ENCODE measurements around the gene SLC15A5.

The SLC15A5 gene

DNA sequence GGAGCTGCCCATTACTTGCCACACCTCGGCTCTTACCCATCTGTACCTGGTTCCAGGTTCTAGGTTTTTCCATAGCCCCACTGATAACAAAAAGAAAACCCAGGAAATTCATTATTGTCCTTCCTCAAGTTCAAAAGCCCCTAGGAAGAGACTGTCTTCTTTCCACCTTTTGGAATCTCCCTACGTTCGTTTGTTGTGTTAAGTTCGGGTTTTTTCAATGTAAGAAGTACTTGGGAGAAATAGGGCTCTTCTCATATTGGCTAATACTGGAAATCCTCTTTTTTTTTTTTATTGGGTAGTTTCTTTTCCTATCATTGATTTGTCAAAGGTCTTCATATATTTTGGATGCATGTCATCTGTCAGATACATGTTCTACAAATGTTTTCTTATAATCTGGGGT lies 17.3 kb downstream of the SLC15A5 start:
- DNase-seq = no peak

DNA sequence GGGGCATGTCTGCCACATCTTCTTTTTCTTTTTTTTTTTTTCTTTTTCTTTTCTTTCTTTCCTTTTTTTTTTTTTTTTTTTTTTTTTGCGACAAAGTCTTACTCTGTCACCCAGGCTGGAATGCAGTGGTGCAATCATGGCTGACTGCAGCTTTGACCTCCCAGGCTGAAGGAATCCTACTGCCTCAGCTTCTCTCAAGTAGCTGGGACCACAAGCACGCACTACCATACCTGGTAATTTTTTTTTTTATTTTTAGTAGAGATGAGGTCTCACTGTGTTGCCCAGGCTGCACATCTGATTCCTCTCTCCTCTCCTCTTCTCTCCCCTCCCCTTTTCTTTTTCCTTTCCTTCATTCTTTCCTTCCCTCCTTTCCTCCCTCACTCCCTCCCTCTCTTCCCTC lies 18.5 kb downstream of the SLC15A5 start:
- no peak for DNase-seq

DNA sequence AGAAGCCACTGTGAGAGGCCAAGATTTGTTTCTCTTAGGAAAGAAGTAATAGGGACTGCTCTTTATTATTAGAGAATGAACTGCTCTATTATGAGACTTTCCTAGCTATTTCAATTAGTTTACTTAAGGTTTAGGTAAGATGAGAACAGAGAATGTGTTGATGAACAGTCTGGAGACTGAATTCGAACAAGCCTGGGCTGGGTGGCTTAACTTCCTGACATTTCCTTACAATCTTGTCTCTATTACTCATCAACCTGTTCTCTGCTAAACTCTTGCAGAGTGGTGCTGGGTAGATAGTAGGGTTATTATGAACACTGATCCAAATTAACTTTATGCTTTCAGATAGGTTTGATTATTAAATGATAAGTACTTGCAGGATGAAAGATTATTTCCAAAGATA lies 31.2 kb downstream of the SLC15A5 start:
- DNase-seq = no peak

DNA sequence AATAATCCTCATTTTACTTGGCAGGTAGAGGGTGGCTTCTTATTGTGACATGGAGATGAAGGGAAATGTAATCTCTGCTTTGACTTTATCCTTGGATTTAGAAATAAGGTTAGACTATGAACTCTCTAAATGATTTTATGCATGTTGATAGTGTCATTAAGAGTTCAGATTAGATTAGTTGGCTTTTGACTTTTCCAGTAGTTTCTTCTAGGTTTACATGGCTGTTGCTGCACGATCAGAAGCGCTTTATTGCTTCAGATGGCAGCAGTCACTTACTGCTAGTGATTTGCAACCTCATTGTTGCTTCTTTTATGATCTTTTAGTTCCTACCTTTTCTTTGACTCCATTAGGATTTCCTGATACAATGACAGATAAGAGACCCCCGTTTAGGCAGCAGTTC lies 32.3 kb downstream of the SLC15A5 start:
- no peak for DNase-seq

DNA sequence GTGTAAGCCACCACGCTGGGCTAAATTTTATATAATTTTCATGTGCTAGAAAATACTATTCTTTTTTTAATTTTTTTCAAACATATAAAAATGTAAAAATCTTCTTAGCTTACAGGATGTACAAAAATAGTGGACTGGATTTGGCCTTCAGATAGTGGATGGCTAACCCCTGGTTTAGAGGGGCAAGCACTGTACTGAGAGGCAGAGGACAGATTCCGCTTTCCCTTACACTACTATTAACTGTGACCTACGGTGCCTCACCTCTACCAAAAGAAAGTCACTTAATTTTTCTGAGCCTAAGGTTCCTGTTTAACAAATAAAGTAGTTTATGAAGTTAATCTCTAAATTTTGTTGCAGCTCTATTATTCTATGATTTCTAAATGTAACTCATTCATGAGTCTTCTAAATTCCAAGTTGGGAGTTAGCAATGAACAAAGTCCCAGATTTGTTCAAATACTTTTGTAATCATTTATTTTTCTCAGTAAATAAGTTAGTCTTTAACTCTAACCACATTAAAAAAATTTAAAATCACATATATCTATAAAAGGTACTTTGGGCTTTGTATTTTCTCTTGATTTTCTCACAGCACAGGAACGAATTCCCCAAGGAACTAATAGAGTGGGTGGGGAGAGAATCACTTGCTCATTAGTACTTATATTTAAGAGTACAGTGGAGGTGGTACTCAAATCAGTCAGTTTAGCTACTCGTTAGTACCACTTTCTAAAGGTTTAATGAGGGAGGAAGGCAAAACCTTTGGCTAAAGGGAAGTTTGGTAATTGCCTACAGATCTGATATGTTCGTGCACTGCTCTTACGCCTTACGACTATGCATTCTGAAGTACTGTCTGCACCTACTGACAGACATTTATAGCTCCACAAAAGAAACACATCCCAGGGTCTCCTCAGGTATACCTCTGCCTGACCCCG lies 33.7 kb downstream of the SLC15A5 start:
- DNase-seq = no peak

DNA sequence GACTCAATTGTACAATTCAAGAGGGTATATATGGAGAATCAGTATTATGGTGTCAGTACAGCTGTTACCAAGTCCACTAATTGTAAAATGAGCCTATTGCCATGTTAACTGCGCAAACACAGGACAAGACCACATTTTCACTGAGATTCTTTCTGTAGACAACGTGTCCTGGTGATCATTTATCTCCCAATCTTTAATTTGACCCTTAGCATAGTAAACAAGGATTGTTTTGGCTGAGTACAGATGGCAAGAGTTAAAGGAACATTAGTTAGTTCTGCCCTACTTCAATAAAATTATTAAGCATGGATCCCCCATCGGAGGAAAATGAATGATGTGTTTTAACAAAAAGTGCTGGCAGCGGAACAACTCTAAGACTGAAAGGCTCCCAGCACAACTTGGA lies 36.1 kb downstream of the SLC15A5 start:
- no peak for DNase-seq

DNA sequence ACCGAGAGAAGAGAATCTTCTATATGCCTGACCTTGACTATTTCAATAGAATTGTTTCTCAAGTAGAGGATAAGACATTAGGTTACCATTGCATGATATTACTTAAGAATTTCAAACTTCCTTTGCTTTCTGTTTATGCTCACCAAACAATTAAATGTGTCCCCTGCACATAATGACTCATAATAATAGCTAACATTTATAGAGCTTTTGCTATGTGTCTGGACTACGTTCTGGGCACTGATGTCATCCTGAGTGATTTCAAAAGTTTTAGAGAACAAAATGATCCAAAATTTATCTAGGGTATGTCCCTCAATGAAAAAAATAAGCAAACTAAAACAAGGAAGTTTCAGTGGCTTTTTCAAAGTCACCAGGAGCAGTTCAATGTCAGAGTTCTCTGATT lies 38.8 kb downstream of the SLC15A5 start:
- DNase-seq = no peak

DNA sequence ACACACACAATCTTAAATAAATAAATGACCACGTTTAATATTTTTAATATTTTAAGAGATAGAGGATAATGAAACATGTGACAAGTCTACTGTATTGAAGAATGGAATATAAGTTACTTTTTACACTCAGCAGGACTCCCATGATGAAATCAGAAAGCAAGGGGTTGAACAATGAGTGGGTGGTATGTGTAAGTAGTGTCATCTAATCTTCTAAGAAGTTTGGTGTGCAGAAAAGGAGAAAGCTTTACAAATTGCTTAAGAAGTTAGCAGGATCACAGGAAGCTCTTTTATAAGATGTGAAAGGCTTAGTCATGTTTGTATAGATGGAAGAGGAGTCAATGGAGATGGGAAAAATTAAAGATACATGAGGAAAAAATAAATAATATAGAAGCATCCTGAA lies 47.8 kb downstream of the SLC15A5 start:
- DNase-seq = no peak

DNA sequence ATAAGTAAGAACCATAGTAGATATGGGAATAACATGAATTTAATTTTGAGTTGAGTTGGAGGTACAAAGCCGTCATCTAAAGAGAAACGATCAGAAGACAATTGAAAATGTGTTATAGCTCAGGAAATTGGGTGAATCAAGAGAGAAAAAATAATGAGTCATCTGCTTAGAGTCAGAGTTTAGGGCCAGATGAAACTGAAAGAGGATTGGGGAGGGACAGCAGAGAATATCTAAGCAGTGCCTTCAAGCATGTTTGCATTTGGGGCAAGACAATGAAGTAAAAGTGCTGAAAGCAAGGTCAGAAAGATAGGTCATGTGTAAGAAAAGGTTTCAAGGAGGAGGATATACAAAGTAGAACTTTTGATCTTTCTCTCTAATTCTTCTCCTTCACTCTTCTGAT lies 49.4 kb downstream of the SLC15A5 start:
- DNase-seq = no peak

DNA sequence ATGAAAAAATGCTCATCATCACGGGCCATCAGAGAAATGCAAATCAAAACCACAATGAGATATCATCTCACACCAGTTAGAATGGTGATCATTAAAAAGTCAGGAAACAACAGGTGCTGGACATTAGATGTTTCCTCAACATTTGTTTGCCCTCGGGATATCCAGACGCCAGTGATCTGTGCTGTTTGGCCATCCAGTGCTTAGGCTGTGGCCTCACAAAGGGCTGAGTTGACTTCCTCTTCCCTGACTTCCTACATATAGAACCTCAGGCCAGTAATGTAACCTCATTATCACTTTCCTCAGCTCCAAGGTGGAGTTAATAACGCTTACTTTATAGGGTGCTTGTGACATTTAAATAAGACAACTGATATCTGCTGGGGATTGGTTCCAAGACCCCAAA lies 51.8 kb downstream of the SLC15A5 start:
- DNase-seq = no peak

DNA sequence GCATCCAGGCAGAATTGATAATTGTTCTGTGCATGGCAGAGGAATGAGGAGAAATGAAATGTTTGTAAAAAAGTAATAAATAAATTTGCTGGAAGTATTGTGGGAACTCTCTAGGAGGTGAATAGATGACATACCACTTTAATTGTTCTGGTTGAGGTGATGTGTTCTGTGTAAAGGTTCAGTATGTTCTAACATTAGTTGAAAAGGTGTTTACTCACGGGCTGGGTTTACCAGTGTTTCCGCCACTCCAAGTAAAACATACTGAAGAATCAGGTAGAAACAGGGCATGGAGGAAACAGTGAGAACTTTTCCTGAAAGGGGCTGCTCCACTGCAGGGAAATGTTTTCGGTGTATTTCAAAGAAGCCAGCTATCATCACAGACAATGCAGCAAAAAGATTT lies 53.3 kb downstream of the SLC15A5 start:
- DNase-seq = no peak

DNA sequence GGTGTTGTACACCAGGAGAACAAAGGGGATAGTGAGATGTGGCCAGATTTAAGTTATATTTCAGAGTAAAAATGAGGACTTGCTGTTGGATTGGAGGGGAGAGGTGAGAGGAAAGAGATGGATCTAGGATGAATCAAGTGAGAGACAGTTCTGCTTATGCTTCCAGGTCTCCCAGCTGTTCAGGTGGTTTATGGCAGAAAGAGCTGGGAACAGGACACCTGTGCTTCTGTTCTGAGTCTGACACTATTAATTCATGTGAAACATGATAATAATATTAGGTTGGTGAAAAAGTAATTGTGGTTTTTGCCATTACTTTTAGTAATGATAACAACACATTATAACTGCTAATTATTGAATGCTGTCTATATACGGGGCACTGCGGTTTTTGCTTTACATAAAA lies 55.7 kb downstream of the SLC15A5 start:
- no peak for DNase-seq

DNA sequence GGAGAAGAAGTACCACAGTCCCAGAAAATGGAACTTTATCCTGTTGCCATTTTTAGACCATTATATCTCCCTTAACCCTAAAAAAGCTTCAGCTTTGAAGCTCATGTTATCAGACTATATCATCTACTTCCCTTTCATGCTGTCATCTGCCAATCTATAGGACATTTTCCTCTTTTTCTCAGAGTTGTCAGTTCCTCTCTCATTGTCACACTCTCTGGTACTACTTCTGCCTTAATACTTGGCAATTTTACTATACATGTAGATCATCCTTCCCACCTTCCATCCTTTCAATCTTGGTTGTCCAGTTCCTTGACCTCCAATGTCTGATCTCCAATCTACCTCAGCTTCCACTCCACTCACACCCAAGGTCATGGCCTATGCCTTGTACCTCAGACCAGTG lies 57.4 kb downstream of the SLC15A5 start:
- DNase-seq = no peak

DNA sequence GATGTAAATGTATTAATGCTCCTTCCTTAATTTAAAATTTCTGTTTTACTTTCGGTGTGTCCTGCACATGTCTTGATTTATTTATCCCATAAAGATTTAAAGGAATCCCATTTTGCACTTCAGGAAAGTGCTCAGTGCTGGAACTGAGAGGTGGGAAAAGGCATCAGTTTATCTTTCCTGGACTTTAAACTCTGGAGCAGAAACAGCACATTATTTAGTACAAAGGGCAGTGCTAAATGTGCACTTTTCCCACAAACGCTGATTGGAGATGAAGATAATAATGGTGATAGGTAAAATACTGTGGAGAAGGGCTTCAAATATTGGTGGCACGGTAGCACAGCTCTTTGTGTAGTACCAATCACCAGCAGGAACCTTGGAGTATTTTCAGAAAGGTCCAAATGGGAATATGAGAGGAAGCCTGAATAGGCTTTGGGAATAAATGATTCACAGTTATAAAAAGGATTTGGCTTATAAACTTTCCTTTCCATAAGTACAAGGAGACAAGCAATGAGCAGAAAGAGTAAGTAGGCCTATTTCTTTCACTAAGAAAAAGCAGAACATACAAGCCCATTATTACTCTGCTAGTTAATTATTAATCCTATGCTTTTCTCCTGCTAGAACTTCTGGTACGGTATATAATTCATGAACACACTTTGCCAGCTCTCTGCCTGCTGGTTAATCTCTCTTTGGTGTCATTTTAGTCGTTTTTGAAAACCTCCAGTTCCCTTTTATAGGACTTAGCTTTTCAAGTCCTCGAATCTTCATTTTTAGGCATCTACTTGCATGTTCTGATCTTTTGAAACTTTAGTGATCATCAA lies 58.3 kb downstream of the SLC15A5 start:
- no peak for DNase-seq

DNA sequence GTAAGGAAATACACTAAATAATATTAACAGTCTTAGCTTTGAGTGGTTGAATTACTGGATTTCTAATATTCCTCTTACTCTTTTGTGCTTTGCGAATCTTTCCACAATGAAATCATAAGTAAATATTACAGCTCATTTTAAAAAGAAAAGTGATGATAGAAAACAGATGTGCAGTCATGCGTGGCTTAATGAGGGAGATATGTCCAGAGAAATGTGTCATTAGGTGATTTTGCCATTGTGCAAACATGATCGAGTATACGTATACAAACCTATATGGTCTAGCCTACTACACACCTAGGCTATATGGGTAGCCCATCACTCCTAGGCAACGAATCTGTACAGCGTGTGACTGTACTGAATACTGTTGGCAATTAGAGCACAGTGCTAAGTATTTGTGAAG lies 59.3 kb downstream of the SLC15A5 start:
- DNase-seq = no peak

DNA sequence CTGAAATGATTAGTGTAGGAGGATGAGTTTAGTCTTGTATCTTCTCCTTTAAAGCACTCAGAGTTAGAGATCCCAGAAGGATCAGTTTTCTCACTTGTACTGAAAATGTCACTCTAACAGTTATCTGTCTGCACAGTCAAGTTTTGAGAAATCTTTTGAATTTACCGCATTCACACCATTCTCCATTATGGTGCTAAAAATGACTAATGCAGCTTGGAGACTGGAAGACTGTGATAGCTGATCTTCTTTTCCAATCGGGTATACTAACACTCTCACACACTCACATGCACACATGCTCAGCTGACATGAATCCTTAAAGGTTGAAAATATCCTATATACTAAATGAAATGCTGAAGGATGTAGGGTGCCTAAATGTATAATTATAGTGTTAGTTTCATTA lies 65.8 kb downstream of the SLC15A5 start:
- DNase-seq = no peak

DNA sequence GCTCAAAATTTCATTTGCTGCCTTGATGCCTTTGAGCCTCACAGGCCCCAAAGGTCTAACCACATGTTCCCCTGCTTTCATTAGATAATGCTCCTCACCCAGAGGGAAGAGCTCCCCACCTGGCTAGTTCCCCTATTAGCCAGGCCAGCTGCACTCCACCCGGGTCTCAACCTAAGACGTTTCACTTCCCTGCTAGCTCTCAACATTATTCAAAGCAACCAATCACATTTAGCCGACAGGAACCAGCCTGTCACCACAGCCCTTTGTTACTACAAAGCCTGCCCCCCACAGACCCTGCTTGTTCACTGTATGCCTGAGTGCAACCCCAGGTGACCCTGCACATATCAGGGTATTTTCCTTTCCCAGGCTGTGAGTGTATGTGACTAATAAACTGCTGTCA lies 78.6 kb downstream of the SLC15A5 start:
- no peak for DNase-seq

DNA sequence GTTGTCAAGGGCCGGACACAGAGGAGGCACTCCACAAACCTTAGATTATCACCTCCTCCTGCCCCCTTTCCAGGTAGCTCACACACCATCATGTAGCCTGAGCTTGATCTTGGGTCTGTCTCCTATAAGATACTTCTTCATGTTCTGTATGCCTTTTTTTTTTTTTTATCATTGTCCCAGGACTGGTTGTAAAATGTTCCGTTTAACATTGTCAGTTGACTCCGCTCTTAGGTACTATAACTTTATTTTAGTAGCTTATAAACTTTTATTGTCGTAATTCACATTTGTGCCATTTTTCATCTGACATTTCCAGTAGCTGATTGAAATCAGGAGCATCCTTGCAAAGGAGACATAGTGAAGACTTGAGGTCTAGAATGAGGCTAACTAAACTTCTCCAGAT lies 79.9 kb downstream of the SLC15A5 start:
- DNase-seq = no peak

DNA sequence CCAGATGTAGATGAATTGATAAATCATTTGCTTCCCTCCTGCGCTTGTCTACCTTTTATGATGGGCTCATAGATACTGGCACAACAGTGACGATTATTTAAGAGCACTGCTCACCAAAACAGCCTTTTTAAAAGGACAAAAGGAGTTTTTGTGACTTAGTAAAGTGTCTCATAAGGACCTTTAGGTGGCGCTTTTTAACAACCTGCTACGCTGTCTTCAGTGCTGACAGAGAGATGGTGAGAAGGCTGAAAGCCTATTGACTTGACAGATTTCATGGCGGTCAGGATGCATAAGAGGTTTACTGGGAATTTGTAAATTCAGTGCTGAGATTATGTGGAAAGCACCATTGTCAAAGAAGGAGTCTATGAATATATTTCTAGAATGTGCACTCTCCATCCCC lies 87.6 kb downstream of the SLC15A5 start:
- DNase-seq = peak; percentile 14

DNA sequence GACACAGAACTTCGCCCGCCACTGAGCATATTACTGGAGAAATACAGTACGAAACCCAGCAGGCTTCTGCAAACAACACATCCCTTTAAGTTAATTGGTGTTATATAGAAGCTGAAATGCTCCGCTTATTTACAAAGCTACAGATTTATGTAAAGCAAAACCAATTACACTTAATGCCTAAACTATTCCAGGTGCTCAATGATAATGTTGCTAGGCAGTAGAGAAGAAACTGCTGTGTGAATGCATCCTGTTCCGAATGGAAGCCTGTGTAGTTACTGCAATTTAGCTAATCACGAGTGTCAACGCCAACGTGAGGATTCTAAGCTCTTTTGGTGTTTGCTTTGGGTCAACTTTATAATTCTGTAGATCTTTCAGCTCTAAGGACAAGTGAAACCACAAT lies 89.8 kb downstream of the SLC15A5 start:
- DNase-seq = no peak

DNA sequence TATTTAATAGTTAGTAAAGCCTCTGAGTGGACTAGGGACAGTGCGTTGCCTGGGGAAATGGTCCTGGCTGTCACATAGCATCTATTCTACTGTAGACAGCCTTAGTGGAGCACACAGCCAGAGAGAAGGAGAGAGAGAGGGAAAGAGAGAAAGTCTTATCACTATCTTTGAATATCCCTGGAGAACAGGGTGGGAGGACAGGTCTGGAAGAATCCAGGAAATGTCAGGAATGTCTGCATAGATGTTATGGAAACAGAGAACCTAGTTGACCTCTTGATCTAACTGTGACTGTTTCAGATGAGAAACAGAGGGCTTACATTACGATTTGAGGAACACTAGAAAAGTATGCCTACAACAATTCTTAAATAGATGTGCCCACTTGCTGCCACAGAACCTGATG lies 92.8 kb downstream of the SLC15A5 start:
- peak; percentile 4 for DNase-seq

DNA sequence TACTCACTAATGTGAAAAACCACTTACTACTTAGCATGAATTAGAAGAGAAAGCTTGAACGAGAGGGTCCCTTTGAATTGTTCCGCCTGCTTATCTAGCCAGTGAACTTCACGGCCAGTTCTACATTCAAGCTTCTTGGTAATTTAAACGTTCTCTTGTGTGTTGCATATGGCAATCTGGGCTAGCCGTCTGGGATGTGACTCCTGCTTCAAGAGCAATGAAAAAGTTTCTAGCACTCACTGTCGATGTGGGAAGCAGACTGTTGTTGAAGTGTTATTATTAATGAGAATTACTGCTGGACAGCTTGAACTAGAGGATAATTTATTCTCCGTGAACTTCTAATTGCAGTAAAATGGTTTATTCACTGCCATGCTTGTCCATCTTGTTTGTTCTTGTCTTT lies 93.9 kb downstream of the SLC15A5 start:
- DNase-seq = no peak

DNA sequence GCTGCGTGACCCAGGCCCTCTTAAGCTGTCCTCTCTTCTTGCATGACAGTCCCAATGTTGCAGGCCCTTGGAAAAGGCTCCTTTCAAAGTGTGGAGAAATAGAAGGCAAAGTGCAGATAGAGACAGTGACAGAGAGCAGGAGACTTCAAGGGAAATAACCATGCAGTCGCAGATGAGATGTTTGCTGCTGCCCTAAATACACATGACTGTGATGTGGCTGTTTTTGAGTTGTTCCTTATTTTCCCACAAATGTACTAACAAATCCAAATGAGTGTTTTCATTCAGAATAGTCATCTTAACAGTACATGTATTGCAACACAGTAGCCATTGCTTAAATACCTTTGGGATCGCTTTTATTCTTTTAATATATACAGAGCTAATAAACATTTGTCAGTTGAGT lies 101.6 kb downstream of the SLC15A5 start:
- no peak for DNase-seq

DNA sequence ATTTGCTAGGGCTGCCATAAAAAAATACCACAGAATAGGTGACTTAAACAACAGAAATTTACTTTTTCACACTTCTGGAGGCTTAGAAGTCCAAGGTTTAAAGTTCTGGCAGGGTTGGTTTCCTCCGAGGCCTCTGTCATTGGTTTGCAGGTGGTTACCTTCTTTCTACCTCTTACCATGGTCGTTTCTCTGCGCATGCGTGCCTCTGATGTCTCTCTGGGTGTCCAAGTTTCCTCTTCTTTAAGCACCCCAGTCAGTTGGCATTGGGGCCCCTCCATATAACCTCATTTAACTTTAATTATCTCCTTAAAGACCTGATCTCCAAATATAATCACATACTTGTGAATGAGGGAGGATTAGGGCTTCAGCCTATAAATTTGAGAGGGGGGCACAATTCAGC lies 103.2 kb downstream of the SLC15A5 start:
- no peak for DNase-seq
